Lung microvascular endothelial cell (primary cell): ENCODE results near the gene SPATS2. TPM values are rescaled to one million over a fixed set of nuclear protein-coding genes. Genes with fewer than 3 reads are reported as not detected.

ENCODE experiments used
- DNase-seq, 2 donors: peaks; one replicate each; pipeline versions ENCODE4 v3.0.0 to v3.0.0-alpha.2; 2010; ENCODE audit warnings: low read depth in 2 of 2
- total RNA-seq: library from RNA; depleted of rRNA; stranded (reverse); fragments of >200 nt; gene quantifications from 2 replicates; pipeline ENCODE4 v1.2.1, GENCODE V29; 2014

SPATS2 gene
- total RNA-seq, 1 donor from 2014 or later = 11.7 TPM

- DNase-seq = peak; percentile 12 to 31
Measured at GRCh38 chr12:49568442-49569162, 201.3 kb downstream of the SPATS2 start.

Other genes starting within 250 kb of the SPATS2 start
- gene TUBA1B, start 236.1 kb upstream of the SPATS2 start, total RNA-seq = 613 and 894 TPM in 2 replicates
- 674 and 686 TPM in 2 replicates for gene TUBA1A, start 178.4 kb upstream of the SPATS2 start, total RNA-seq
- gene TUBA1C, start 102.4 kb upstream of the SPATS2 start, total RNA-seq = 87.5 and 122 TPM in 2 replicates
- not detected in 2 replicates for gene PRPH, start 72.3 kb upstream of the SPATS2 start, total RNA-seq
- gene TROAP, start 44.2 kb upstream of the SPATS2 start, total RNA-seq = 1.6 and 8.9 TPM in 2 replicates
- not detected in 2 replicates for gene C1QL4, start 30.3 kb upstream of the SPATS2 start, total RNA-seq
- gene DNAJC22, start 20.6 kb upstream of the SPATS2 start, total RNA-seq = 0.40 and 0.87 TPM in 2 replicates
- gene KCNH3, start 171.6 kb downstream of the SPATS2 start, total RNA-seq = under 0.01 TPM in 1 of 2 replicates, not detected in the other
- gene MCRS1, start 200.7 kb downstream of the SPATS2 start, total RNA-seq = 42.9 and 44.2 TPM in 2 replicates
- gene FAM186B, start 238.2 kb downstream of the SPATS2 start, total RNA-seq = under 0.01 and 0.22 TPM in 2 replicates